Measurements from ENCODE around the gene NHLRC1. TPM values are rescaled to one million over a fixed set of nuclear protein-coding genes. Genes with fewer than 3 reads are reported as not detected.

Gene NHLRC1
- polyA plus RNA-seq, 1 of the 3 experiments (the other 2 are of a cell fraction), result 0.15 TPM

GRCh38 chr6:18087396-18088165, 34.9 kb downstream of the NHLRC1 start:
- no peaks in the 10 kb centered on the region for H4K20me1 ChIP-seq (ENCODE audit: insufficient read depth)
- ChIA-PET POLR2A (no interaction called here), CTCF (interaction anchor here (1.1 kb wide), 1 partner anchor 14 kb away, joined by 3 read pairs; no protein-coding TSS in a partner anchor)
- H2AFZ ChIP-seq (ENCODE audit: low read depth), result no peak overlapping the region
- no peaks in the 10 kb centered on the region for H3K27me3 ChIP-seq (ENCODE audit: insufficient read depth)
- no peak overlapping the region for H3K27ac ChIP-seq (ENCODE audit: low read depth in 2 of 2, low read length in 1 of 2)
- no peaks in the 10 kb centered on the region for H3K9me3 ChIP-seq
- no peaks in the 10 kb centered on the region for H3K9me2 ChIP-seq
- no peak overlapping the region for H3K4me2 ChIP-seq
- no peaks in the 10 kb centered on the region for H3K79me2 ChIP-seq (ENCODE audit: insufficient read depth)
- no peaks in the 10 kb centered on the region for H3K36me3 ChIP-seq (replicated peaks in 1 of 2; ENCODE audit: control insufficient read depth in 1 of 2, insufficient read depth in 2 of 2, low read length in 1 of 2)
- H3K4me3 ChIP-seq (ENCODE audit: low read depth in 2 of 2, low read length in 1 of 2), result no peak overlapping the region
- no peak for DNase-seq
- WGBS (ENCODE audit: low lambda C conversion rate), result 86% methylated on average over 5 of the region's 5 CpGs
- TF ChIP-seq EZH2phosphoT487 (IDR thresholded peaks at IDR 0.05; ENCODE audit: borderline replicate concordance, low read depth) (no peak), PBX3 (IDR thresholded peaks at IDR 0.05) (no peak), GABPA (IDR thresholded peaks at IDR 0.05; ENCODE audit: low read depth) (no peak), SMC3 (IDR thresholded peaks at IDR 0.05; ENCODE audit: low read depth, low read length) (no peak), JUND (IDR thresholded peaks at IDR 0.05) (no peak), TEAD4 (IDR thresholded peaks at IDR 0.05; ENCODE audit: borderline replicate concordance, insufficient read depth) (no peak), FOSL2 (IDR thresholded peaks at IDR 0.05; ENCODE audit: borderline replicate concordance, low read depth) (no peak), REST (IDR thresholded peaks at IDR 0.05; ENCODE audit: low read depth, low read length) (no peak), RAD21 (IDR thresholded peaks at IDR 0.05; ENCODE audit: low read length) (no peak), USF1 (IDR thresholded peaks at IDR 0.05; ENCODE audit: borderline replicate concordance, low read depth) (no peak), MXI1 (IDR thresholded peaks at IDR 0.05; ENCODE audit: low read depth, low read length) (no peak), GATA2 (CRISPR knock-in tag; IDR thresholded peaks at IDR 0.05) (no peak), RFX5 (IDR thresholded peaks at IDR 0.05; ENCODE audit: low read length) (no peak), YY1 (IDR thresholded peaks at IDR 0.05; ENCODE audit: low read depth) (no peak), POLR2AphosphoS5 (IDR thresholded peaks at IDR 0.05; ENCODE audit: low read depth, low read length) (no peak), NRF1 (IDR thresholded peaks at IDR 0.05; ENCODE audit: low read depth, low read length) (no peak)
- TF ChIP-seq, protein P1, sequence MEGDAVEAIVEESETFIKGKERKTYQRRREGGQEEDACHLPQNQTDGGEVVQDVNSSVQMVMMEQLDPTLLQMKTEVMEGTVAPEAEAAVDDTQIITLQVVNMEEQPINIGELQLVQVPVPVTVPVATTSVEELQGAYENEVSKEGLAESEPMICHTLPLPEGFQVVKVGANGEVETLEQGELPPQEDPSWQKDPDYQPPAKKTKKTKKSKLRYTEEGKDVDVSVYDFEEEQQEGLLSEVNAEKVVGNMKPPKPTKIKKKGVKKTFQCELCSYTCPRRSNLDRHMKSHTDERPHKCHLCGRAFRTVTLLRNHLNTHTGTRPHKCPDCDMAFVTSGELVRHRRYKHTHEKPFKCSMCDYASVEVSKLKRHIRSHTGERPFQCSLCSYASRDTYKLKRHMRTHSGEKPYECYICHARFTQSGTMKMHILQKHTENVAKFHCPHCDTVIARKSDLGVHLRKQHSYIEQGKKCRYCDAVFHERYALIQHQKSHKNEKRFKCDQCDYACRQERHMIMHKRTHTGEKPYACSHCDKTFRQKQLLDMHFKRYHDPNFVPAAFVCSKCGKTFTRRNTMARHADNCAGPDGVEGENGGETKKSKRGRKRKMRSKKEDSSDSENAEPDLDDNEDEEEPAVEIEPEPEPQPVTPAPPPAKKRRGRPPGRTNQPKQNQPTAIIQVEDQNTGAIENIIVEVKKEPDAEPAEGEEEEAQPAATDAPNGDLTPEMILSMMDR (IDR thresholded peaks at IDR 0.05), result no peak
- TF ChIP-seq, protein P2, sequence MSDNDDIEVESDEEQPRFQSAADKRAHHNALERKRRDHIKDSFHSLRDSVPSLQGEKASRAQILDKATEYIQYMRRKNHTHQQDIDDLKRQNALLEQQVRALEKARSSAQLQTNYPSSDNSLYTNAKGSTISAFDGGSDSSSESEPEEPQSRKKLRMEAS (IDR thresholded peaks at IDR 0.05; ENCODE audit: low read depth), result no peak
- H3K9ac ChIP-seq, result no peak overlapping the region
- H3F3A ChIP-seq (replicated peaks; ENCODE audit: insufficient read depth), result no peaks in the 10 kb centered on the region
- no peaks in the 10 kb centered on the region for H3K4me1 ChIP-seq (ENCODE audit: control insufficient read depth in 1 of 2, insufficient read depth in 2 of 2, low read depth in 1 of 2, low read length in 1 of 2)

All from SK-N-SH (cell line).